ENCODE results near the gene CCDC197. TPM values are rescaled to one million over a fixed set of nuclear protein-coding genes. Genes with fewer than 3 reads are reported as not detected.

Gene CCDC197
- total RNA-seq, 3 donors from 2014 or later = not detected

- H3K27ac ChIP-seq = no peak overlapping the region
- no peak for DNase-seq (ENCODE audit: low spot score in 2 of 2)
- H3K4me1 ChIP-seq = no peaks in the 10 kb centered on the region
- no peak overlapping the region for H3K4me3 ChIP-seq
- H3K36me3 ChIP-seq = no peaks in the 10 kb centered on the region
- H3K27me3 ChIP-seq = peaks cover 0 to 7% of the 10 kb centered on the region in 2 donors
- intact Hi-C loops (cut with DNase I; ENCODE audit: low total_unique reads) = no loop called here
- no peaks in the 10 kb centered on the region for H3K9me3 ChIP-seq
- TF ChIP-seq, protein P1, sequence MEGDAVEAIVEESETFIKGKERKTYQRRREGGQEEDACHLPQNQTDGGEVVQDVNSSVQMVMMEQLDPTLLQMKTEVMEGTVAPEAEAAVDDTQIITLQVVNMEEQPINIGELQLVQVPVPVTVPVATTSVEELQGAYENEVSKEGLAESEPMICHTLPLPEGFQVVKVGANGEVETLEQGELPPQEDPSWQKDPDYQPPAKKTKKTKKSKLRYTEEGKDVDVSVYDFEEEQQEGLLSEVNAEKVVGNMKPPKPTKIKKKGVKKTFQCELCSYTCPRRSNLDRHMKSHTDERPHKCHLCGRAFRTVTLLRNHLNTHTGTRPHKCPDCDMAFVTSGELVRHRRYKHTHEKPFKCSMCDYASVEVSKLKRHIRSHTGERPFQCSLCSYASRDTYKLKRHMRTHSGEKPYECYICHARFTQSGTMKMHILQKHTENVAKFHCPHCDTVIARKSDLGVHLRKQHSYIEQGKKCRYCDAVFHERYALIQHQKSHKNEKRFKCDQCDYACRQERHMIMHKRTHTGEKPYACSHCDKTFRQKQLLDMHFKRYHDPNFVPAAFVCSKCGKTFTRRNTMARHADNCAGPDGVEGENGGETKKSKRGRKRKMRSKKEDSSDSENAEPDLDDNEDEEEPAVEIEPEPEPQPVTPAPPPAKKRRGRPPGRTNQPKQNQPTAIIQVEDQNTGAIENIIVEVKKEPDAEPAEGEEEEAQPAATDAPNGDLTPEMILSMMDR (IDR thresholded peaks at IDR 0.05) = no peak
- TF ChIP-seq POLR2A (IDR thresholded peaks at IDR 0.05) = no peak
- TF ChIP-seq POLR2AphosphoS5 (IDR thresholded peaks at IDR 0.05) = no peak
These were observed 888 bp upstream of the CCDC197 start for GRCh38 chr14:93996130-93996695.

- H3K27me3 ChIP-seq = peaks cover 0 to 10% of the 10 kb centered on the region in 2 donors
- H3K4me3 ChIP-seq = no peak overlapping the region
- no peaks in the 10 kb centered on the region for H3K4me1 ChIP-seq
- no peak for DNase-seq (ENCODE audit: low spot score in 2 of 2)
- TF ChIP-seq POLR2AphosphoS5 (IDR thresholded peaks at IDR 0.05) (no peak), POLR2A (IDR thresholded peaks at IDR 0.05) (no peak)
- TF ChIP-seq, protein P1 (IDR thresholded peaks at IDR 0.05) = no peak
- no peaks in the 10 kb centered on the region for H3K9me3 ChIP-seq
- no peaks in the 10 kb centered on the region for H3K36me3 ChIP-seq
- no peak overlapping the region for H3K27ac ChIP-seq
- intact Hi-C loops (cut with DNase I; ENCODE audit: low total_unique reads) = no loop called here
These were observed 1.1 kb downstream of the CCDC197 start for GRCh38 chr14:93997916-93998870.

DNA sequence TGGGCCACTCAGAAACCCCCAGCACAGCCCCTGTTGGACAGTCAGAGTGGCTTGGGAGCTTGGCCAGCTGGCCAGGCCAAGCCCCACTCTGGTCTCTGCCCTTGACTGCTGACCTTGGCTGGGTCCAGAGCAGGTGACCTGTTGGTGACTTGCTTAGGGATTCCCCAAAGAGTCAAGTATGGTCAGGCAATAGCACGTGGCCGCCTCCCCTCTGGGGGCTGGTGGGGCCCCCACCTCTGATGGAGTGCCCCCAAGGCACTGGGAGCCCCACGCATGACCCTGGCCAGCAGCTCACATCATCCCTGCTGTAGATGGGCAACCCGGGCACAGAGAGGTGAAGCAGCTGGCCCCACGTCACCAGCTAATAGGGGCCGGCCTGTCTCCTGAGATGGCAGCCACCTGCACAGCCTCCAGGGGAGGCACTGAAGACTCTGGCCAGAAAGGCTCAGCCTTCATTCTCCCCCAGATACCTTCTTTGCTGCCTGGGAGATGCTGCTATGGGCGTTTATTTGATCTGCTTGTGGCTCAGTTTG lies 1.8 kb downstream of the CCDC197 start:
- TF ChIP-seq POLR2AphosphoS5 (IDR thresholded peaks at IDR 0.05) = no peak
- TF ChIP-seq, protein P1 (IDR thresholded peaks at IDR 0.05) = no peak
- no peaks in the 10 kb centered on the region for H3K9me3 ChIP-seq
- no peak for DNase-seq (ENCODE audit: low spot score in 2 of 2)
- no peaks in the 10 kb centered on the region for H3K4me1 ChIP-seq
- no peak overlapping the region for H3K27ac ChIP-seq
- intact Hi-C loops (cut with DNase I; ENCODE audit: low total_unique reads) = no loop called here
- no peak overlapping the region for H3K4me3 ChIP-seq
- H3K36me3 ChIP-seq = no peaks in the 10 kb centered on the region
- peaks cover 0 to 10% of the 10 kb centered on the region in 2 donors for H3K27me3 ChIP-seq

GRCh38 chr14:93999573-93999972 lies 2.5 kb downstream of the CCDC197 start:
- Histone ChIP-seq H3K27ac (no peak overlapping the region), H3K4me1 (no peaks in the 10 kb centered on the region), H3K36me3 (no peaks in the 10 kb centered on the region), H3K4me3 (no peak overlapping the region), H3K9me3 (no peaks in the 10 kb centered on the region), H3K27me3 (peaks cover 0 to 15% of the 10 kb centered on the region in 2 donors)
- no peak for DNase-seq (ENCODE audit: low spot score in 2 of 2)
- TF ChIP-seq, protein P1 (IDR thresholded peaks at IDR 0.05) = no peak
- TF ChIP-seq POLR2AphosphoS5 (IDR thresholded peaks at IDR 0.05) (no peak), POLR2A (IDR thresholded peaks at IDR 0.05) (no peak)
- intact Hi-C loops (cut with DNase I; ENCODE audit: low total_unique reads) = no loop called here

DNA sequence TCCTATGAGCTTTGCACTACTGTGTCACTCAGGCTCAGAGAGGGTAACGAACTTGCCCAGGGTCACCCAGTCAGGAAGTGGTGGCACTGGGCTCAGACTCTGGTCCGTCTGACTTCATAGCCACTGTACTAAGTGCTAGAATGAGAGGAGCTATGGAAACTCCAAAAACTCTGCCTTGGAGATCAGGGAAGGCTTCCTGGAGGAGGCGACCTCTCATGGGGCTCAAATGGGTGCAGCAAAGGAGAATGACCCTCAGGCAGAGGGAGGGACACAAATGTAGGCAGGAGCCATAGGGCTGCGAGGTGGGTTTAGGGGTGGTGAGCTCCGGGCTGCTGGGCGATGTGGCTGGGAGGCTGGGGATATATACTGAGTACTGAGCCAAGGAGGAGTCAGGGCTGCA lies 3.2 kb downstream of the CCDC197 start:
- no peaks in the 10 kb centered on the region for H3K4me1 ChIP-seq
- H3K36me3 ChIP-seq = no peaks in the 10 kb centered on the region
- no peaks in the 10 kb centered on the region for H3K9me3 ChIP-seq
- TF ChIP-seq POLR2AphosphoS5 (IDR thresholded peaks at IDR 0.05) = no peak
- no peak for TF ChIP-seq POLR2A (IDR thresholded peaks at IDR 0.05)
- TF ChIP-seq, protein P1 (IDR thresholded peaks at IDR 0.05) = no peak
- no peak overlapping the region for H3K27ac ChIP-seq
- intact Hi-C loops (cut with DNase I; ENCODE audit: low total_unique reads) = no loop called here
- no peak for DNase-seq (ENCODE audit: low spot score in 2 of 2)
- H3K4me3 ChIP-seq = no peak overlapping the region
- peaks cover 0 to 15% of the 10 kb centered on the region in 2 donors for H3K27me3 ChIP-seq

All from breast epithelium (tissue), 4 donors.